Activated naive CD4-positive, alpha-beta T cell treated with anti-CD3 and anti-CD28 coated beads, Interleukin-2, amount 50 U/mL, for 72 hours (primary cell): ENCODE measurements around the gene SAMD4B. TPM values are rescaled to one million over a fixed set of nuclear protein-coding genes. Genes with fewer than 3 reads are reported as not detected.
"Not testable (repeated sequence)": the region's sequence is repeated elsewhere in the genome, so short reads cannot be mapped to it uniquely, and the experiment has no call there.

ENCODE experiments used
- ATAC-seq, 2 donors: fragments of 150-1000 bp; cut with Tn5 transposase; 2 replicates each; pipeline ENCODE4 v1.10.0; 2021; ENCODE audit warnings: mild to moderate bottlenecking in 2 of 2, moderate library complexity in 2 of 2
- DNase-seq, 2 donors: peaks; one replicate each; pipeline ENCODE4 v3.0.0; 2021 to 2022; ENCODE audit warnings: low spot score in 2 of 2
- H3K27ac Mint-ChIP-seq, 2 donors: one replicate each; pipeline ENCODE4 v1.8.0; 2022; ENCODE audit warnings: mild to moderate bottlenecking in 2 of 2, mixed read lengths in 2 of 2
- H3K36me3 Mint-ChIP-seq, 2 donors: one replicate each; pipeline ENCODE4 v1.8.0; 2022; ENCODE audit warnings: mixed read lengths in 2 of 2
- H3K9me3 Mint-ChIP-seq, 2 donors: one replicate each; pipeline ENCODE4 v1.8.0; 2022; ENCODE audit warnings: mixed read lengths in 2 of 2
- total RNA-seq, 2 donors: library from RNA; stranded (reverse); gene quantifications; one replicate each; pipeline ENCODE4 v1.2.3, GENCODE V29; 2022

Gene SAMD4B
- total RNA-seq, 2 donors from 2014 or later: 42.1 to 56.1 TPM

DNA sequence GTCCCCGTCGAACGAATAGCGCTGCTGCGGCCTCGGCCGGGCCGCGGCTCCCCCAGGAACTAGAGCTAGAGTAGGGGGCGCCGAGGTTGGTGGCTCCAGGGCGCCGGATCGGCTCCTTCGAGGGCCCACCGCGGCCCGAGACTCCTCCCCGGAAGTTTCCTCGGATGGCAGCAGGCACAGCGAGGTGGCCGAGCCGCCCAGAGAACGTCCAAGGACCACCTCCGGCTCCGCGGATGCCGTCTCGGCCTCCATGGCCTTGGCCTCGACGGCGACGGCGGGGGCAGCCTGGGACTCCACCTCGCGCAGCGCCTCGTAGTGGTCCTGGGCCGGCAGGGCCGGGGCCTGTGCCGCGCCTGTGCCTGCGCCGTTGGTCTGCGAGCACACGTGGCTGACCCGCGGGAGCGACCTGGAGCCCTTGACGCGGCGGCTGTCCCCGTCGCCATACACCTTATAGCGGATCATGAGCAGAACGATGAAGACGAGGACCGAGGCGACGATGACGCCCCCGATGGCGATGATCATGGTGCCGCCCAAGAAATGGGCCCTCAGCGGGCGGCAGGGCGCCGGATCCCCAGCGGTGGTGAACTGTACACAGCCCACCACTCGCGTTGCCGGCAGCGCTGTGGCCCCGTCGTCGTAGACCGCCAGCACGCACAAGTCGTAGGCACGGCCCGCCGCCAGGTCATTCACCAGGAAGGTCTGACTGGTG lies 34.2 kb upstream of the SAMD4B start:
- peak in 1 of 2 donors; percentile 52 for DNase-seq
- Mint-ChIP-seq H3K27ac (no peak overlapping the region), H3K36me3 (peaks cover 4 to 5% of the 10 kb centered on the region in 2 donors), H3K9me3 (no peaks in the 10 kb centered on the region)
- no peak for ATAC-seq

DNA sequence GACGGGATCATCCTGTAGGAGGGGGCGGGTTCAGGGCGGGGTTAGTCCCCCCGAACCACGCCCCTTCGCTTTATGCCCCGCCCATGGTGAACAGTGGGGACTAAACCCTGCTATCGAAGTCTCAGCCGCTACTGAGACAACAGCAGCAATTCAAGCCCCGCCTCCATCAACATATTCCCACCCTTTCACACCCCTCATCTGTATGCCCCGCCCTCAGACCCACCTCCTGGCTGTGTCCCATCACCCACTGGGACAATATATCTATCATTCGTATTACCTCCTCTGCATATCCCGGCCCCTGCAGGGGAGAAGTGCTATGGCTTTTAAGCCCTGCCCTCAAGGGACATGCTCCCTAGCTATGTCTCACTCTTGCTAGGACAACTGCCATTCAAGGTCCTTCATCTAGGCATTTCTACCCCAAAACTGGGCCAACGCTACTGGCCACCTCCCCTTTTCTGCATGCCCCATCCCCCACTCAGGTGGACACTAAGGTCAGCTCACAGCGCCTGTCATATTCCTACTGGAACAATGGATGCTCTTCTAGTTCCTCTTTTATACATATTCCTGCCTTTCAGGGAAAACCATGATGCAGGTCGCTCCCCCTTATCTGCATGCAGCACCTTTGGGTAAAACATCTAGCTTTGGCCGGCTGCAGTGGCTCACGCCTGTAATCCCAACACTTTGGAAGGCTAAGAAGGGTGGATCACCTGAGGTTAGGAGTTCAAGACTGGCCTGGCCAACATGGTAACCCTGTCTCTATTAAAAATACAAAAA lies 33.5 kb upstream of the SAMD4B start:
- Mint-ChIP-seq H3K36me3 (peaks cover 6 to 9% of the 10 kb centered on the region in 2 donors), H3K9me3 (no peaks in the 10 kb centered on the region), H3K27ac (no peak overlapping the region)
- DNase-seq: peak in 1 of 2 donors; percentile 49
- no peak for ATAC-seq

- H3K27ac Mint-ChIP-seq, ATAC-seq, H3K9me3 Mint-ChIP-seq, DNase-seq, H3K36me3 Mint-ChIP-seq: not testable (repeated sequence)
Measured at GRCh38 chr19:39309305-39309670, 32.9 kb upstream of the SAMD4B start.

DNA sequence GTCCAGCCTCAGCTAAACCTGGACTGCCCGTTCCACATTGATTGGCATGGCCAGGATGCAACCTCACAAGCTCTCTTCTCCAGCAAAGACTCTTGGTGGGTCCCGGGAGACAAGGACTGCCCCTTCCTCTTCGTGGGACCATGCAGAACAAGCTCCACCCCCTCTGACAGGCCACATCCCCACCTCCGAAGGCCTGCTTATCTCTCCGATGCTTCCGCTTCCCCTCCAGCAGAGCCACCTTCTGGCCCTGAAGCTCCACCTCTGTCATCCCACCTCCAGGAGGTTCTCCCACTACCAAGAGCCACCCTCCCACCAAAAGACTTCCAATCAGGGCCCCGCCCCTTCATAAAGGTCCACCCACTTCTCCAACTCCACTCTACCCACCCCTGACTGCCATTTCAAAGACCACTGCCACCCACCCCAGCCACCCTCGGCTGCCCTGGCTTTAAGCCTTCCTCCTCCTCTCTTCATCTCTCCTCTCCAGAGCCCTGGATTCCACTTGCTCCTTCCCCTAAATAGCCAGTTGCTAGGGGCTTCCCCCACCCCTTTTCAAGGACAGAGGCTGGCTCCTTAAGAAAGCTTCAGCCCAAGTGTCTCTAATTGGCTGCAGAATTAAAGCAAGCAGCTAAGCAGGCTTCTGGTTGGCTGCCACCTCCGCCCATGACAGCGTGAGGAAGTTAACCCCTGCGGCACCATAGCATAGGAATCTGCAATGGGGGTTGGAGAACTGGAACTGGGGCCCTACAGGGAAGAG lies 31.5 kb upstream of the SAMD4B start:
- H3K9me3 Mint-ChIP-seq: no peaks in the 10 kb centered on the region
- DNase-seq (no peak), ATAC-seq (no peak)
- no peak overlapping the region for H3K27ac Mint-ChIP-seq
- peaks cover 7 to 10% of the 10 kb centered on the region in 2 donors for H3K36me3 Mint-ChIP-seq

GRCh38 chr19:39314016-39314728 lies 28.0 kb upstream of the SAMD4B start:
- peaks cover 10% of the 10 kb centered on the region in 2 donors for H3K36me3 Mint-ChIP-seq
- DNase-seq (no peak), ATAC-seq (no peak)
- H3K9me3 Mint-ChIP-seq: no peaks in the 10 kb centered on the region
- H3K27ac Mint-ChIP-seq: no peak overlapping the region

DNA sequence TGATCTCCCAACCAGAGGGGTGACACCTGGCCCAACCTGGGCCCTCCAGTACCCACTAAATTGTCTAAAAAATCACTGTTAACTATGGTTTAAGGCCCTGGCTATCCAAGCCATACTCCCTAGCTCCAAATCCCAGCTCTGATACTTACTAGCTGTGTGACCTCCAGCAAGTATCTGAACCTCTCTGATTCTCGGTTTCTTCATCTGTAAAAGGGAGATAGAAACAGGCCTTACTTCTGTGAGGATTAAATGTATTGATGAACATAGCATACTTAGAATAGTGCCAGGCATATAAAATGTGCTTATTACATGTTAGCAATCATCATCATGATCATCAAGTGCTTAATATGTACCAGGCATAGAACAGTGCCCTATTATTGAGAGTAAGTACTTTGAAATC lies 26.3 kb upstream of the SAMD4B start:
- DNase-seq (no peak), ATAC-seq (no peak)
- Mint-ChIP-seq H3K9me3 (no peaks in the 10 kb centered on the region), H3K36me3 (peaks cover 10% of the 10 kb centered on the region in 2 donors), H3K27ac (peak overlapping the region; percentile 44 to 78)

- DNase-seq (no peak), ATAC-seq (no peak)
- peaks cover 9 to 10% of the 10 kb centered on the region in 2 donors for H3K36me3 Mint-ChIP-seq
- H3K27ac Mint-ChIP-seq: peak overlapping the region in 1 of 2 donors; percentile 44
- H3K9me3 Mint-ChIP-seq: no peaks in the 10 kb centered on the region
Measured at GRCh38 chr19:39316627-39317321, 25.4 kb upstream of the SAMD4B start.

DNA sequence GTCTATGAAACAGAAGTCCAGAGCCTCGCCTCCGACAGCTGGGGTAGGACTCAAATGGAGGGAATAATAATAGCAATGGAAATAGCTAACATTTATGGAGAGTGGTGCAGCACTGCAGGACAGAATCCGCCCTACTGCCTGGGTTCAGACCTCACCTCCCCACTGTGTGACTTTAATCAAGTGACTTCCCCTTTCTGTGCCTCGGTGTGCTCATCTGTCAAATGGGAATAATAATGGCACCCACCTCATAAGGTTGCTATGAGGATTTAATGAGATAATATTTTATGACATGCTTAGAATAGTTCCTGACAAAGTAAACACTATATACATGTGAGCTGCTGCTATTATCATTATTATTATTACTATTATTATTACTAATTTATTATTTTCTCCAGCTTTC lies 24.7 kb upstream of the SAMD4B start:
- no peak for DNase-seq
- Mint-ChIP-seq H3K9me3 (no peaks in the 10 kb centered on the region), H3K36me3 (peaks cover 5 to 10% of the 10 kb centered on the region in 2 donors), H3K27ac (peak overlapping the region in 1 of 2 donors; percentile 44)
- ATAC-seq: no peak

- Mint-ChIP-seq H3K27ac (no peak overlapping the region), H3K9me3 (no peaks in the 10 kb centered on the region), H3K36me3 (peaks cover 5 to 9% of the 10 kb centered on the region in 2 donors)
- ATAC-seq (no peak), DNase-seq (no peak)
Measured at GRCh38 chr19:39318071-39318470, 24.1 kb upstream of the SAMD4B start.

- Mint-ChIP-seq H3K9me3 (no peaks in the 10 kb centered on the region), H3K36me3 (peaks cover under 1 to 9% of the 10 kb centered on the region in 2 donors), H3K27ac (no peak overlapping the region)
- DNase-seq (no peak), ATAC-seq (no peak)
Measured at GRCh38 chr19:39318690-39319089, 23.5 kb upstream of the SAMD4B start.

DNA sequence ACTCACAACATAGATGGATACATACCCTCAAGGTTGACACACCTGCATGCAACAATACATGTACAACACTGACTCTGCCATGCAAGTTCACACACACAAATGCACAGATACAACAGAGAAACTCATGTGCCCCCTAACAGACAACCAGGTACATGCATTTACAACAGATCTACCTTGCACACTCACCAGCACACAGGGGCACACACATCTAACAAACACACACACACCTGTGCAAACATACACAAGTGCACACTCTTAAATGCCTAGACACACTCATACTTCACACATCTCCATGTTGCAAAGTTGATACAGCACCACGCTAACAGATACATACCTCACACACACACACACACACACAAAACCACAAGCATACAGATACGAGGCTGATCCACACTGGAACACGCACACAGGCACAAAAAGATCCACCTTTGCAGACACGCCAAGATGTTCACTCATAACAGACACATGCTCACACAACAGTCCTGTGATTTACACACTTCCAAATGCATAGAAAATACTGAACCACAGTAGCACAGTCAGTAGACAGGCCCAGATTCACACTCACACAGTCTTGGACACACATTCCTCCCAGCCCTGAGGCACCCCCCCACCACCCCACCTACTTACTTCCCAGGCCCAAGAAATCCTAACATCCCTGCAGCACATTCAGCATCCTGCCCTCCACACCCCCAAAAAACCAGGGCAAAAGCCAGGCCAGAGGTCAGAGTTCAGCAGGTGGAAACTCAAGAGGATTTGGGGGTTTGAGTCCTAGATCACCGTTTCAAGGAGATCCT lies 22.9 kb upstream of the SAMD4B start:
- ATAC-seq: no peak
- Mint-ChIP-seq H3K36me3 (peaks cover 0 to 9% of the 10 kb centered on the region in 2 donors), H3K9me3 (no peaks in the 10 kb centered on the region), H3K27ac (no peak overlapping the region)
- no peak for DNase-seq

GRCh38 chr19:39319892-39320248 lies 22.4 kb upstream of the SAMD4B start:
- H3K9me3 Mint-ChIP-seq: no peaks in the 10 kb centered on the region
- ATAC-seq: no peak
- peak overlapping the region in 1 of 2 donors; percentile 66 for H3K27ac Mint-ChIP-seq
- DNase-seq: no peak
- peaks cover 0 to 9% of the 10 kb centered on the region in 2 donors for H3K36me3 Mint-ChIP-seq

DNA sequence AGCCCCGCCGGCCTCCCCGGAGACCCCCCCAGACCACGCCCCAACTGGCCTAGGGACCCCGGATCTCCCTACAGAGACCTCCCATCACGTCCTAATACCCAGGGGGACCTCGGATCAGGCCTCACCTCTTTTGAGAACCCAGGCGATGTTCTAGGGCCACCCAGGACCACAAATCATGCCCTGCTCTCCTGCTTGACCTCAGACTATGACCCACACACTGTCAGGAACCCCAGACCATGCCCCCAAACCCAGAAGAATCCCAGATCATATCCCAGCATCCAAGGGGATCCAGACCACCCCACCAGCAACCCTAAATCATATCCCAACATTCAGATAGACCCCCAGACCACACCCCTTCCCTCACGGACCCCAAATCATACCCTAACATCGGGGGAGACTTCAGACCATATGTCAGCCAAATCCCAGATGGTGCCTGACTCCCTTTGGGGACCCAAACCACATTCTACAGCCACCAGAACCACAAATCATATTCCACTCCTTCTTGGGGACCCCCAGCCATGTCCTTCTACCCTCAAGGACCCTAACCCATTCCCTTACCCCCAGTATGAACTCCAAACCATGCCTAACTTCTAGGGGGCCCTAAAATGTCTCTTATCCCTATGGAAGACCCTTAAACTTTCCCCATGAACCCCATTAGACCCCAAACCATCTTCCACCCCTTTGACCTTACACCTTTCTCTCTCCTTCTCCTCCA lies 20.9 kb upstream of the SAMD4B start:
- peaks cover 0 to 5% of the 10 kb centered on the region in 2 donors for H3K36me3 Mint-ChIP-seq
- peak overlapping the region; percentile 69 to 70 for H3K27ac Mint-ChIP-seq
- ATAC-seq (peak in 1 of 2 donors; percentile 13), DNase-seq (no peak)
- H3K9me3 Mint-ChIP-seq: no peaks in the 10 kb centered on the region

DNA sequence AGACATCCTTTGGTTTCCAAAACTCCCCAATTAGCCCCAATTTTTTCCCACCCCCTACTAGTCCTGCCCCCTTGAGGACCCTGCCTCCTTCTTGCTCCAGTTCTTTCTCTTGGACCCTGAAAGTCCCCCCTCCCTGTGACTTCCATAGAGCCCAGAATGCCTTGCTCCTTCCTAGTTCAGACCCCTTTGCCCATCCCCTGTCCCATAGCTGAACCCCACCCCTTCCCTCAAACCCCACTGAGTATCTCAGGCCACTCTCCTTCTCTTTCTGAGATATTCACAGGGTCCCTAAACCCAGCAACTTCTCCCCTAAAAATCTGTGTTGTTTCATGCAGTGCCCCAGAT lies 20.4 kb upstream of the SAMD4B start:
- DNase-seq (no peak), ATAC-seq (no peak)
- Mint-ChIP-seq H3K36me3 (peaks cover 0 to 5% of the 10 kb centered on the region in 2 donors), H3K27ac (peak overlapping the region; percentile 4 to 70), H3K9me3 (no peaks in the 10 kb centered on the region)

- ATAC-seq (no peak), DNase-seq (no peak)
- Mint-ChIP-seq H3K9me3 (no peaks in the 10 kb centered on the region), H3K27ac (peak overlapping the region in 1 of 2 donors; percentile 8), H3K36me3 (peaks cover 0 to 10% of the 10 kb centered on the region in 2 donors)
Measured at GRCh38 chr19:39324242-39324842, 17.9 kb upstream of the SAMD4B start.
